Measurements from ENCODE around the gene STX1B.
"Not testable (repeated sequence)": the region's sequence is repeated elsewhere in the genome, so short reads cannot be mapped to it uniquely, and the experiment has no call there.

DNA sequence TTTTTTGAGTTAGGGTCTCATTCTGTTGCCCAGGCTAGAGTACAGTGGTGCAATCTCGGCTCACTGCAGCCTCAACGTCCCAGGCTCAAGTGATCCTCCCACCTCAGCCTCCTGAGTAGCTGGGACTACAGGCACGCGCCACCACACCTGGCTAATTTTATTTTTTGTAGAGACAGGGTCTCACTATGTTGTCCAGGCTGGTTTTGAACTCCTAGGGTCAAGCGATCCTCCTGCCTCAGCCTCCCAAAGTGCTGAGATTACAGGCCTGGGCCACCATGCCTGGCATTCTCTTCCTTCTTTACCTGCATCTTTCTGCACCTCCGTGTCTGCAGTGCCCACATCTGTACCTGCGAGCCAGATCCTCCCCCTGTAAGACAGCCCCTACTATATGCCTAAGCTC is 1.4 kb upstream of the STX1B start:
- TF ChIP-seq, protein P1, sequence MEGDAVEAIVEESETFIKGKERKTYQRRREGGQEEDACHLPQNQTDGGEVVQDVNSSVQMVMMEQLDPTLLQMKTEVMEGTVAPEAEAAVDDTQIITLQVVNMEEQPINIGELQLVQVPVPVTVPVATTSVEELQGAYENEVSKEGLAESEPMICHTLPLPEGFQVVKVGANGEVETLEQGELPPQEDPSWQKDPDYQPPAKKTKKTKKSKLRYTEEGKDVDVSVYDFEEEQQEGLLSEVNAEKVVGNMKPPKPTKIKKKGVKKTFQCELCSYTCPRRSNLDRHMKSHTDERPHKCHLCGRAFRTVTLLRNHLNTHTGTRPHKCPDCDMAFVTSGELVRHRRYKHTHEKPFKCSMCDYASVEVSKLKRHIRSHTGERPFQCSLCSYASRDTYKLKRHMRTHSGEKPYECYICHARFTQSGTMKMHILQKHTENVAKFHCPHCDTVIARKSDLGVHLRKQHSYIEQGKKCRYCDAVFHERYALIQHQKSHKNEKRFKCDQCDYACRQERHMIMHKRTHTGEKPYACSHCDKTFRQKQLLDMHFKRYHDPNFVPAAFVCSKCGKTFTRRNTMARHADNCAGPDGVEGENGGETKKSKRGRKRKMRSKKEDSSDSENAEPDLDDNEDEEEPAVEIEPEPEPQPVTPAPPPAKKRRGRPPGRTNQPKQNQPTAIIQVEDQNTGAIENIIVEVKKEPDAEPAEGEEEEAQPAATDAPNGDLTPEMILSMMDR (IDR thresholded peaks at IDR 0.05 in 8 of 11, conservative IDR thresholded peaks at IDR 0.05 in 3 of 11), result not testable (repeated sequence)
- not testable (repeated sequence) for TF ChIP-seq POLR2AphosphoS5, POLR2A (IDR thresholded peaks at IDR 0.05)
